Osteoblast (primary cell): ENCODE measurements around the gene MTG2. TPM values are rescaled to one million over a fixed set of nuclear protein-coding genes. Genes with fewer than 3 reads are reported as not detected.

Experiments used
- DNase-seq: peaks from one replicate; pipeline ENCODE4 v3.0.0; 2011; ENCODE audit warnings: low spot score, mixed read lengths; ENCODE audit not compliant: insufficient read length; ENCODE audit errors: missing footprints
- H2AFZ ChIP-seq: 2 replicates; pipeline ENCODE4 v1.6.0; 2011; ENCODE audit warnings: mild to moderate bottlenecking, low read length
- H3K27ac ChIP-seq: 2 replicates; pipeline ENCODE4 v1.5.1; 2011; ENCODE audit warnings: mild to moderate bottlenecking, low read depth, low read length, moderate library complexity
- H3K27me3 ChIP-seq: 2 replicates; pipeline ENCODE4 v1.6.0; 2012; ENCODE audit warnings: mild to moderate bottlenecking, control low read depth, inconsistent platforms, low read length, moderate library complexity; ENCODE audit not compliant: insufficient read depth
- H3K36me3 ChIP-seq: 2 replicates; pipeline ENCODE4 v1.5.1; 2011; ENCODE audit warnings: mild to moderate bottlenecking, low read length, control low read depth, moderate library complexity; ENCODE audit not compliant: insufficient read depth
- H3K4me1 ChIP-seq: 2 replicates; pipeline ENCODE4 v1.5.1; 2011; ENCODE audit warnings: mild to moderate bottlenecking, low read length, control low read depth, moderate library complexity; ENCODE audit not compliant: insufficient read depth
- H3K4me2 ChIP-seq: 2 replicates; pipeline ENCODE4 v1.6.0; 2011; ENCODE audit warnings: mild to moderate bottlenecking, low read length; ENCODE audit not compliant: insufficient read depth
- H3K4me3 ChIP-seq: fragments of 200-600 bp; sonication (generic); 3 replicates; pipeline ENCODE4 v1.5.1; 2012; ENCODE audit warnings: mild to moderate bottlenecking, low read length, inconsistent platforms; ENCODE audit not compliant: insufficient read depth
- H3K79me2 ChIP-seq: 2 replicates; pipeline ENCODE4 v1.6.0; 2012; ENCODE audit warnings: mild to moderate bottlenecking, low read length, control low read depth, inconsistent platforms; ENCODE audit not compliant: insufficient read depth
- H3K9me3 ChIP-seq: 2 replicates; pipeline ENCODE4 v1.5.1; 2011; ENCODE audit warnings: low read depth, low read length, control low read depth
- H4K20me1 ChIP-seq: 2 replicates; pipeline ENCODE4 v1.6.0; 2012; ENCODE audit warnings: mild to moderate bottlenecking, low read length, control low read depth; ENCODE audit not compliant: insufficient read depth
- CTCF ChIP-seq: IDR thresholded peaks from 2 replicates; pipeline ENCODE4 v1.5.1; 2011; ENCODE audit warnings: mild to moderate bottlenecking, low read depth, low read length, moderate library complexity; ENCODE audit errors: extremely low read depth
- total RNA-seq: library from RNA; depleted of rRNA; stranded (reverse); fragments of >200 nt; gene quantifications from 2 replicates; pipeline ENCODE4 v1.2.3, GENCODE V29; 2012

MTG2 gene
- total RNA-seq, 1 donor: 22.1 TPM

- no peaks in the 10 kb centered on the region for H3K9me3 ChIP-seq
- H3K36me3 ChIP-seq: peaks cover 11% of the 10 kb centered on the region
- no peaks in the 10 kb centered on the region for H3K4me1 ChIP-seq
- no peak for TF ChIP-seq CTCF
- H2AFZ ChIP-seq: no peak overlapping the region
- peaks cover 74% of the 10 kb centered on the region for H3K79me2 ChIP-seq
- H3K27ac ChIP-seq: no peak overlapping the region
- H4K20me1 ChIP-seq: peaks cover 66% of the 10 kb centered on the region
- DNase-seq: peak; percentile 72
- H3K27me3 ChIP-seq: no peaks in the 10 kb centered on the region
- H3K4me3 ChIP-seq: no peak overlapping the region
- H3K4me2 ChIP-seq: no peak overlapping the region
Measured at GRCh38 chr20:62252342-62252966, 69.6 kb downstream of the MTG2 start.

Other genes with a start within 250 kb of the MTG2 start
- gene TAF4, start 117.1 kb upstream of the MTG2 start, total RNA-seq: 4.3 and 4.7 TPM in 2 replicates
- gene LSM14B, start 60.6 kb upstream of the MTG2 start, total RNA-seq: 41.8 and 48.5 TPM in 2 replicates
- 208 and 215 TPM in 2 replicates for gene PSMA7, start 39.6 kb upstream of the MTG2 start, total RNA-seq
- 12.7 TPM in 2 replicates for gene SS18L1, start 39.3 kb upstream of the MTG2 start, total RNA-seq
- gene HRH3, start 37.2 kb downstream of the MTG2 start, total RNA-seq: not detected in 2 replicates
- 35.8 and 39.8 TPM in 2 replicates for gene OSBPL2, start 55.5 kb downstream of the MTG2 start, total RNA-seq
- 93.1 and 103 TPM in 2 replicates for gene ADRM1, start 120.0 kb downstream of the MTG2 start, total RNA-seq
- gene LAMA5, start 184.3 kb downstream of the MTG2 start, total RNA-seq: 0.88 and 2.2 TPM in 2 replicates
- 460 and 508 TPM in 2 replicates for gene RPS21, start 204.1 kb downstream of the MTG2 start, total RNA-seq
- gene CABLES2, start 224.3 kb downstream of the MTG2 start, total RNA-seq: 1.8 TPM in 2 replicates
- gene RBBP8NL, start 244.5 kb downstream of the MTG2 start, total RNA-seq: not detected in 2 replicates